Measurements from ENCODE around the gene CDK2AP2. TPM values are rescaled to one million over a fixed set of nuclear protein-coding genes. Genes with fewer than 3 reads are reported as not detected.

Gene CDK2AP2
- polyA plus RNA-seq, 3 donors = 47.8 to 80.2 (median 78.5) TPM

DNA sequence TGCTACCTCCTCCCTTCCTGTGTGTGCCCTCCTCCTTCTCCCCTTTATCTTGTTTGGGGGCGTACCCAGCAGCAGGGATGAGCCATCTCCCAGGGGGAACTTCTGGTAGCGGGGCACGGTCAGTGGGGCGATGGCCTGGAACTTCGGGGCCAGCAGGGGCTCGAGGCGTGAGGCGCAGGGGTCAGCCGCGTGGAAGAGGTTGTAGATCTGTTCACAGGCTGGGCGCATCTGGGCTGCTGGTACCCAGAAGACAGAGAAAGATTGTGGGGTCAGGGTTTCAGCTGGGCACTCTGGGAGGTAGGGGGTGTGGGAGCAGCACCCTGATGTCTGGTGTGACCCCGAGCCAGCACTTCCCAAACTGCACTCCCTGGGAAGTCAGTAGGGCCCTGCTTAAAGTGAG is 11.8 kb downstream of the CDK2AP2 start:
- TF ChIP-seq, protein P1, sequence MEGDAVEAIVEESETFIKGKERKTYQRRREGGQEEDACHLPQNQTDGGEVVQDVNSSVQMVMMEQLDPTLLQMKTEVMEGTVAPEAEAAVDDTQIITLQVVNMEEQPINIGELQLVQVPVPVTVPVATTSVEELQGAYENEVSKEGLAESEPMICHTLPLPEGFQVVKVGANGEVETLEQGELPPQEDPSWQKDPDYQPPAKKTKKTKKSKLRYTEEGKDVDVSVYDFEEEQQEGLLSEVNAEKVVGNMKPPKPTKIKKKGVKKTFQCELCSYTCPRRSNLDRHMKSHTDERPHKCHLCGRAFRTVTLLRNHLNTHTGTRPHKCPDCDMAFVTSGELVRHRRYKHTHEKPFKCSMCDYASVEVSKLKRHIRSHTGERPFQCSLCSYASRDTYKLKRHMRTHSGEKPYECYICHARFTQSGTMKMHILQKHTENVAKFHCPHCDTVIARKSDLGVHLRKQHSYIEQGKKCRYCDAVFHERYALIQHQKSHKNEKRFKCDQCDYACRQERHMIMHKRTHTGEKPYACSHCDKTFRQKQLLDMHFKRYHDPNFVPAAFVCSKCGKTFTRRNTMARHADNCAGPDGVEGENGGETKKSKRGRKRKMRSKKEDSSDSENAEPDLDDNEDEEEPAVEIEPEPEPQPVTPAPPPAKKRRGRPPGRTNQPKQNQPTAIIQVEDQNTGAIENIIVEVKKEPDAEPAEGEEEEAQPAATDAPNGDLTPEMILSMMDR (IDR thresholded peaks at IDR 0.05) = no peak
- Mint-ChIP-seq H3K36me3 (peaks cover 61 to 95% of the 10 kb centered on the region in 2 donors), H3K27ac (peak overlapping the region in 2 of 7 donors; percentile 42 to 53), H3K27me3 (ENCODE audit: low read depth in 3 of 3) (no peaks in the 10 kb centered on the region), H3K4me3 (no peak overlapping the region), H3K4me1 (peaks cover 7% of the 10 kb centered on the region), H3K9me3 (no peaks in the 10 kb centered on the region)
- WGBS (ENCODE audit: insufficient coverage) = 95% methylated on average over 12 of the region's 12 CpGs
- H2AFZ ChIP-seq (ENCODE audit: insufficient read depth, low read depth, low read length, poor library complexity, severe bottlenecking) = no peak overlapping the region
- no peaks in the 10 kb centered on the region for H3K9me3 ChIP-seq (replicated peaks in 1 of 2; ENCODE audit: control insufficient read depth in 1 of 2, insufficient read depth in 1 of 2, low read length in 2 of 2)
- no peak overlapping the region for H3K4me3 ChIP-seq (replicated peaks in 1 of 3; ENCODE audit: low read depth in 2 of 3, low read length in 3 of 3)
- no peak overlapping the region for H3K9ac ChIP-seq (ENCODE audit: insufficient read depth, low read length, poor library complexity, severe bottlenecking)
- no peak overlapping the region for H3K27ac ChIP-seq (ENCODE audit: low read depth in 1 of 2, low read length in 2 of 2)
- intact Hi-C loops (cut with micrococcal nuclease) = no loop called here
- H3K4me1 ChIP-seq (ENCODE audit: control insufficient read depth in 1 of 2, insufficient read depth in 2 of 2, low read length in 2 of 2) = peaks cover 9 to 10% of the 10 kb centered on the region in 2 donors
- H3K79me2 ChIP-seq (ENCODE audit: insufficient read depth, low read length) = peaks cover 15% of the 10 kb centered on the region
- H3K36me3 ChIP-seq (replicated peaks in 1 of 2; ENCODE audit: control insufficient read depth in 1 of 2, insufficient read depth in 2 of 2, low read length in 2 of 2) = peaks cover 86 to 95% of the 10 kb centered on the region in 2 donors
- DNase-seq = no peak
- H4K20me1 ChIP-seq (ENCODE audit: insufficient read depth, low read length) = peaks cover 90% of the 10 kb centered on the region
- no peaks in the 10 kb centered on the region for H3K27me3 ChIP-seq (ENCODE audit: control insufficient read depth in 2 of 2, insufficient read depth in 2 of 2, low read length in 2 of 2)
- no peak overlapping the region for H3K4me2 ChIP-seq (replicated peaks; ENCODE audit: extremely low read depth, low read length, poor library complexity, severe bottlenecking)

DNA sequence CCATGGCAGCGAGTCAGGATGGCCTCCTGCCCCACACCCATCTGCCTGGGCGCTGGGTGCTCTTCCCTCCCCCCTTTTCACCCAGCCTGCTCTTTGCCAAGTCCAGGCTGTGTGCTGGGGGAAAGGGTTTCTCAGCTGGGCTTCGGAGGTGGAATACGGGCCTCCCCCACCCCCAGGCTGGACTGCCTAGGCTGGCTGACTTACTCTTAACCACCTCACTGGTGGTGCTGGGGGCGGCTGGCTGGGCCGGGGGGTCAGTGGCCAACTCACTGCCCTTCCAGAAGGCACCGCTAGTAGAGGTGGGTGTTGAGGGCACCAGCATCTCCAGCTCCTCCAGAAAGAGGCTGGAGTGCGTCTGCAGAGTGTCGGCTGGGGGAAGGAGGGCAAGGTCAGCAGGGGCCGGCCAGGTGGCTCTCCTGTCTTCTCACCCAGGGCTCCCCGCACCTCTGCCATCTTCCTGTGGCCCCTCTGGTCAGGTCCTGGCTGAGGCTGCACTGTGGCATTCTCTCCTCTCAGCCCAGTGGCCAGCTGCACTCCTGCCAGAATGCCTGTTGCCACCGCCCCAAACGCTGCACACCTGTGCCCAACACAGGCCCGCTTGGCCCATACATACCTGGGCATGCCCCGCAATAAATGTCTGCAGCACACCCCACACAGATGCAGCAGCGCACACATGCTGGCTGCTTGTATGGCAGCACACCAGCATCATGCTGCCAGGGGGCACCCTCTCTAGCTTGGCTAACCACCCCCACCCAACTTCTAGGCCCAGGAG is 12.5 kb downstream of the CDK2AP2 start:
- Histone ChIP-seq H3K27me3 (ENCODE audit: control insufficient read depth in 2 of 2, insufficient read depth in 2 of 2, low read length in 2 of 2) (no peaks in the 10 kb centered on the region), H3K9ac (ENCODE audit: insufficient read depth, low read length, poor library complexity, severe bottlenecking) (no peak overlapping the region), H3K4me3 (replicated peaks in 1 of 3; ENCODE audit: low read depth in 2 of 3, low read length in 3 of 3) (no peak overlapping the region), H3K4me2 (replicated peaks; ENCODE audit: extremely low read depth, low read length, poor library complexity, severe bottlenecking) (no peak overlapping the region), H3K9me3 (replicated peaks in 1 of 2; ENCODE audit: control insufficient read depth in 1 of 2, insufficient read depth in 1 of 2, low read length in 2 of 2) (no peaks in the 10 kb centered on the region), H3K79me2 (ENCODE audit: insufficient read depth, low read length) (peaks cover 13% of the 10 kb centered on the region), H3K4me1 (ENCODE audit: control insufficient read depth in 1 of 2, insufficient read depth in 2 of 2, low read length in 2 of 2) (peaks cover 2 to 3% of the 10 kb centered on the region in 2 donors), H4K20me1 (ENCODE audit: insufficient read depth, low read length) (peaks cover 90% of the 10 kb centered on the region), H3K27ac (ENCODE audit: low read depth in 1 of 2, low read length in 2 of 2) (no peak overlapping the region), H2AFZ (ENCODE audit: insufficient read depth, low read depth, low read length, poor library complexity, severe bottlenecking) (no peak overlapping the region), H3K36me3 (replicated peaks in 1 of 2; ENCODE audit: control insufficient read depth in 1 of 2, insufficient read depth in 2 of 2, low read length in 2 of 2) (peaks cover 91 to 100% of the 10 kb centered on the region in 2 donors)
- intact Hi-C loops (cut with micrococcal nuclease) = no loop called here
- TF ChIP-seq, protein P1 (IDR thresholded peaks at IDR 0.05) = no peak
- H3K9me3 Mint-ChIP-seq = no peaks in the 10 kb centered on the region
- H3K27ac Mint-ChIP-seq = no peak overlapping the region
- DNase-seq = no peak
- H3K4me1 Mint-ChIP-seq = no peaks in the 10 kb centered on the region
- peaks cover 60 to 95% of the 10 kb centered on the region in 2 donors for H3K36me3 Mint-ChIP-seq
- no peak overlapping the region for H3K4me3 Mint-ChIP-seq
- WGBS (ENCODE audit: insufficient coverage) = 94% methylated on average over 11 of the region's 16 CpGs
- no peaks in the 10 kb centered on the region for H3K27me3 Mint-ChIP-seq (ENCODE audit: low read depth in 3 of 3)

Measured in CD14-positive monocyte (primary cell).